ENCODE measurements around the gene DGKH.
"Not testable (repeated sequence)": the region's sequence is repeated elsewhere in the genome, so short reads cannot be mapped to it uniquely, and the experiment has no call there.

DNA sequence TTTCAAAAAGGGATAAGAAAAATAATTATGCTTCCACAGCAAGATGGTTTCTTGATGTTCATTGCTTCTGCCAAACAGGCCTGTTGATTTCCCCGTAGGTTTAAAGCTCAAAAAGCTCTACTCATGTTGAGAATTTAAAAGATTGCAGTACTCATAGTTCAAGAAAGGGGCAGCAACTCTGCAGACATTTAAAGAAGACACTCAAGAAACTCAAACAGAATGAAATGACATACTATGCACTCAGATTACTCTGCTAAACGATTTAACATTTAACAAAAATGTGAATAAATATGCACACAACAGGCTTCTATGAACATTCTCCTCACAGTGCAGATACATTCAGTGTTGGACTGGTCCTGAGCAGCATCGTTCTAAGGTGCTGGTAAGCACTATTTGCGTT is 22.7 kb downstream of the DGKH start:
- not testable (repeated sequence) for TF ChIP-seq POU2F2 (IDR thresholded peaks at IDR 0.05; ENCODE audit: low read depth, low read length); PAX5 (IDR thresholded peaks at IDR 0.05; ENCODE audit: insufficient read depth, low read length, severe bottlenecking)
